Esophagus squamous epithelium (tissue), 4 donors: ENCODE data around the gene COL4A2.

ENCODE experiments used
- POLR2A ChIP-seq, 4 donors: fragments of 450-650 bp; IDR thresholded peaks; one replicate each; pipeline ENCODE4 v1.6.1; 2017; ENCODE audit warnings: antibody characterized with exemption in 4 of 4, mild to moderate bottlenecking in 4 of 4, moderate library complexity in 3 of 4
- TF ChIP-seq, protein P1 (sequence below), 6 experiments: fragments of 450-650 bp in 4 of 6; fragments of 200-600 bp in 2 of 6; sonication (generic) in 2 of 6; IDR thresholded peaks; one replicate each; pipeline ENCODE4 v1.5.1; 2016 to 2019; ENCODE audit warnings: antibody characterized with exemption in 6 of 6, mild to moderate bottlenecking in 4 of 6, moderate library complexity in 4 of 6

DNA sequence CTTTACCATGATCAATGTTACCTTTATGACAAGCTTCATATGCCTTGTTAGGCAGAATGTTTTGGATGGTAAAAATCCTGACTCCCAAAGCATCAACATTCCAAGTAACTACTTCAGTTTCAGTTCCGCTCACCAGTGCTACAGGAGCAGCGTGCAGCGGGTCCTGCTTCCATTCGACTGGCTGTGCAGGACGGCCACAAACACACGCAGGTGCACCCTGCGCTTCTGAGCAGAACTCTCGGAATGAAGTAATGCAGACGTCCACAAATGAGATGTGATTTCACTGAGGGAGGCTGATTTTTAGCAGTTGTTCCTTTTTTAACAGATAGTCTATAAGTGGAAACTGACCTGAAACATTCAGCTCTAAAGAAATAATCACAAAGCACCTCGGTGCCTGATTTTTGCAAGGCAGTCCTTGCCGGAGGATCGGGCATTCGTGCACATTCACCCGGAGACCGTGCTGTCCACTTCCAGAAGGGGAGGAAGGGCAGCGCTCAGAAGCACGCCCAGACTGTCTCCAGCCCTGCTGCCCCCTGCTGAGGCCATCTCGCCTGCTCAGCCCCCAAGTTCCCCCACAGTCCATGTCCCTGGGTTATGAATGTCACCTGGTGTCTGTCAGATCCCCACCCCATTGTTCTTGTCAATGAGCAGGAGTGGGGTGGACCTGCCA is 168.6 kb downstream of the COL4A2 start:
- TF ChIP-seq, protein P1, sequence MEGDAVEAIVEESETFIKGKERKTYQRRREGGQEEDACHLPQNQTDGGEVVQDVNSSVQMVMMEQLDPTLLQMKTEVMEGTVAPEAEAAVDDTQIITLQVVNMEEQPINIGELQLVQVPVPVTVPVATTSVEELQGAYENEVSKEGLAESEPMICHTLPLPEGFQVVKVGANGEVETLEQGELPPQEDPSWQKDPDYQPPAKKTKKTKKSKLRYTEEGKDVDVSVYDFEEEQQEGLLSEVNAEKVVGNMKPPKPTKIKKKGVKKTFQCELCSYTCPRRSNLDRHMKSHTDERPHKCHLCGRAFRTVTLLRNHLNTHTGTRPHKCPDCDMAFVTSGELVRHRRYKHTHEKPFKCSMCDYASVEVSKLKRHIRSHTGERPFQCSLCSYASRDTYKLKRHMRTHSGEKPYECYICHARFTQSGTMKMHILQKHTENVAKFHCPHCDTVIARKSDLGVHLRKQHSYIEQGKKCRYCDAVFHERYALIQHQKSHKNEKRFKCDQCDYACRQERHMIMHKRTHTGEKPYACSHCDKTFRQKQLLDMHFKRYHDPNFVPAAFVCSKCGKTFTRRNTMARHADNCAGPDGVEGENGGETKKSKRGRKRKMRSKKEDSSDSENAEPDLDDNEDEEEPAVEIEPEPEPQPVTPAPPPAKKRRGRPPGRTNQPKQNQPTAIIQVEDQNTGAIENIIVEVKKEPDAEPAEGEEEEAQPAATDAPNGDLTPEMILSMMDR (IDR thresholded peaks at IDR 0.05) = no peak
- no peak for TF ChIP-seq POLR2A (IDR thresholded peaks at IDR 0.05)
